CD4-positive, alpha-beta T cell treated with Interleukin-21 for 1 hour (primary cell): ENCODE measurements around the gene GABARAP.

ENCODE experiments used
- DNase-seq: peaks from one replicate; pipeline ENCODE4 v3.0.0-alpha.2; 2020

The GABARAP gene

DNA sequence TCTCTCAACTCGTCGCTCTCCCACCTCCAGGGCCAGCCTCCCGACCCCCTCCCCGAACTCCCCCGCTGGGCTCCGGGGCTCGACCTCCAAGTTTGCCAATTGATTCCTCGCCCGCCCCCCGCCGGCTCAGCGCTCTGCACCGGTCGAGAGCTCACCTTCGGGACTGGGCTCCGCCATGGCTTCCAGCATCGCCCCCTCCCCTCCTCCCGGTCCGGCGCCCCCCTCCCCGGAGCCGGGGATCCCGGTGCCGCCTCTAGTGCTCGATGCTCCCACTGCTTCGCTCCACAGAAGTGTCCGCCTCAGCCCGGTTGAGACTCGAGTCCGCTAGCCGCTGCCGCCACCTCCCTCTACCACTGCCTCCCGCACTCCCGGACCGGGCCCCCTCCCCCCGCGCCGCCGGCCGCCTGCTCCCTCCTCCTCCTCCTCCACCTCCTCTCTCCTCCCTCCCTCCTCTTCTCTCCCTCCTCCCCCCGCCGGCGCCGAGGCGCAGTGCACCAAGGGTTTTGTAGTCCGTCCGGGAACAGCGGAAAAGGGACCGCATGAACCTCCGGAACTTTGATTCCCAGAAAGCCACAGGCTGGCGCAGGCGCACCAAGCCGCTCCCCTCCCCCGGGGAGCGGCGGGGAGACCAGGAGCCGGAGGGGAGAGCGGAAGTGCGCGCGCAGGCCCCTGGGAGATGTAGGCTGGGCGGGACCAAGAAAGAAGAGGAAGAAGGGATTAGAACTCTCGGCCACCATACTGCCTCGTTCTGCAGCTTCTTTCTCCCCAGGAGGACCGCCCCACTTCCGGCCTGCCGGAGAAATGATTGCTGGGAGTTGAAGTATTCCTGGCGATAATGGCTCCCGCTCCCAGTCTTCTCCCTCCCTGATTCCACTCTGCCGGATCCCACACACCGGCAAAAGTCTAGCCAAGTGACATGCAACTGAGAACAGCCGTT, 2.9 kb downstream of the GABARAP start, which contains the start of gene PHF23:
TSS of gene PHF23 (minus strand) at position 367 of the 937 bp plus-strand sequence. CDS start at position 189, 178 bp downstream.
- peak; percentile 99 for DNase-seq

DNA sequence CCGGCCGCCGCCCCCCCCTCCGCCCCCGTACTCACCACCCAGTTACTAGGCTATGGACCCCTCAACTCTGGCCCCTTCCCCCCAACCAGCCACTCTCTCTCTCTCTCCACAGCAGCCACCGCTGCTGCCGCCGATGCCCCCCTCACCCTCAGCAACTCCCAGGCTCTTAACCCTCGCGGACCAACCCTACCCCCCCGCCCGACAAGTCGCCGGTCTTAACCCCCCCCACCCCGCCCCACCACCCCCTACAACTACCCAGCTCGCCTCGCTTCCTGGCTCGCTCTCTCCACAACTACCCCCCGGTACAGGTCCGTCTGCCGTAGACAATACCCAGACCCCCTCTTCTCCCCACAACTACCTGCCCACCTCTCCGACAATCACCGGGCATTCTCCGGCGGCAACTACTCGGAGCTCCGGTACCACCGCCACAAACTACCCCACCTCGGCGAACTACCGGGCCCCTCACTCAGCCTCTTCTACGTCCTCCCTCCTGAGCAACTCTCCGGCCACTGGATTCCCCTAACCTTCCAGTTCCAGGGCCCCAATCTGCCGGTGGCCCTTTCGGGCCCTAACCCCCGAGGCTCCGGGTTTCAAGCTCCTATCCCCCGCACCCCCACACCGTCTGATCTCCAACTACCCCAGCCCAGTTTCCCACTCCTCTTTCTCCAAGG, 3.7 kb downstream of the GABARAP start:
- DNase-seq: peak; percentile 59

DNA sequence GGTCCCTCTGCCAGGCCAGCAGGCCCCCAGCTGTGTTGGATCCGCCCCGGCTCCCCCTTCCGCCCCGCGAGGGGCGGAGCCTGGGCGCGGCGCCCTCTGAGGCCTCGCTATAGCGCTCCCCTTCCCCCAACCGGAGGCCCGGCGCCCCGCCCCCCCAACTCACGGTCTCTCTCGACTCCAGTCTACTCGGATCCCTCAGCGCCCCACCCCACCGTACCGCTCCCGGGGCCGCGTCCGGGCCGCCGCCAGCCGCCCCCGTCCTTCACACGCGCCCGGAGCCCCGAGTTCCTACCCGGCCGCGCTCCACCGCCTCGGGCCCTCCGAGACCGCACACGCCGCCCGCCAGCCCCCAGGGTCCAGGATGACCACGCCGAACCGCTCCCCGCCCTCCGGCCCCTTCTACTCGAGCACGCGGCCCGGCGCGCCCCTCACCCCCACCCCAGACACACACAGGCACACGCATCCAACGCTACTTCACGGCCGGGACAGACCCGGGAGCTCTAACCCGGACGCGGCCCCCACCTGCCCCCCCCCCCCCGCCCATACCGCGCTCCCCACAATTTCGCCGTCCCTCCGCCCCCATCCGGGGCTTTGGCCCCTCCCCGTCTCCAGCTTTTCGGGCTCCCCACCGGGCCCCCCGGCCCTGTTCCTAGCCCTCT, 4.4 kb downstream of the GABARAP start:
- DNase-seq: peak; percentile 89

DNA sequence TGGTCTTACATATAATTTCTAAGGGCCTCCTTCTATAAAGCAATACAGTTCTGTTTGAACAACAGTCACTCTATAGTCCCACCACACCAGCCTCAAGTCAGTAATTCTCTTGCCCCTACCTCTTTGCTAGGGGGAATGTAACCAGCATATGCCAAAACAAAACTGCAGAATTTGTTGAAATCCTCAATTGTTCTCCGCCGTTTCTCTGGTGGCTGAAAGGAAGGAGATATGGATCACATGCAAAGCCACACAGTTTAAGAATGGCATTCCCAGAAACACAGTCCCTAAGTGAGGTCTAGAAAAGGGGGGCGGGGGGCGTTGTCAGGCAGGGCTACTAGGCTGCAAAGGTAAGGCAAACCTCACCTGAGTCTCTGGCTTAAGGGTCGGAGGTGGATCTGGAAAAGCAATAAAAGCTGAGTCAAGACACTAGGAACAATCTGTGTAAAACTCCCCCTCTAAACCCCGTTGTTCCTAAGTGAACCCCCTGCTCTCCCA, 4.9 kb downstream of the GABARAP start:
- no peak for DNase-seq

DNA sequence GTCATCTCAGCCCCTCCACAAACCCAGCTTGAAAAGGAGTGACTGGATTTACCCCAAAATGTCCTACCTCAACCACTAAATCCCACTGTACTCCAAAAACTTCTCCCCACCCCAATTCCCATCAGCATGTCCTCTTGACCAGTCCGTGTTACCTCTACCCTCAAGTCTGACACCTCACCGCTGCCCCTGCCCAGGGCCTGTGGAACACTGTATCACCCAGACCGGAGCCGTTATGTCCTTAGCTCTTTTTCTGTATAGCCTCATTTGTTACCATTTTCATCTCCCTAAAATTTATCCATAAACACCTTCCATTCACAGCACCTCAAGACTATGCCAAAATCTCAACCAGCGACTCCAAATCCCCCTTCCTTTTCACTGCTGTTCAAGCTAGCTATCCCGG, 5.4 kb downstream of the GABARAP start:
- no peak for DNase-seq

DNA sequence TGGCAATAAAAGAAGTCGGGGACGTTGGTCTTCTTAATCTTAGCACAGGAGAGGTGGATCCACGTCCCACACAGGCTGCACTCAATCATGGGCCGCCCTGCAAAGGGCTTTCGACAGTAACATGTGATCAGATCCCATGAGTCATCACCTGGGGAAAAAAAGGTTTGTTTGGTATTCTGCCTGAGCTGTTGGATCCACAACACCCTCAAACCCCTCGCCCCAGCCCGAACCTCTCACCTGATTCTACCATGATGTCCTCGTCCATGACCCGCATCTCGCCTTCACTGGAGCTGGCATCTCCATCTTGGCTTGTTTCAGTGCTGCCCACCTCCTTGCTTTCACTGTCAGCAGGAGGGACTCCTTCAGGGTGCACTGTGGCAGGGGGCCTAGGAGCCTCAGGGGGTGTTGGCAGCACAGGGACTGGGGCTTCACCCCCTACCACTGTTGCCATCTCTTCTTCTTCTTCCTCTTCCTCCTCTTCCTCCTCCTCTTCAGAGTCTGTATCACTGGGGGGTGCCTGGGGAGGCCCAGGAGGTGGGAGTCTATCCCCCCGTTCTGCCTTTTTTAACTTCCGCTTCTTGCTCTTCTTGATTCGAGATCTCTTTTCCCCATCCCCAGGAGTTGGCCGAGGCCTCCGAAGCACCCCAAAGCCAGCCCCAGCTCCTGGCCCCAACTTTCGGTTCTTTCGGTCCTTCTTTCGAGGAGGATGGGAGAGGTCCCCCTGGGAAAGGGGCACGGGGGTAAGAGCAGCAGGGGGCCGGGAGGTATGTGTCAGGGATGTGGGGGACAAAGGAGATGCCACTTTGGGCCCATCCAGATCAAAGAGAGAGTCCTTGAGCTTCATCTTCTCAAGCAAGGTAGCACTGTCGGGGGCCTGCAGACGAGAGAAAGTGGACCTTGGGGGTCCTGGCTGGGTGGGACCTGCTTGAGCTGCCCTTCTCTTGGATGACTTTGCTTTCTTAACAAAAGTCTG, 6.3 kb downstream of the GABARAP start:
- DNase-seq: no peak

DNA sequence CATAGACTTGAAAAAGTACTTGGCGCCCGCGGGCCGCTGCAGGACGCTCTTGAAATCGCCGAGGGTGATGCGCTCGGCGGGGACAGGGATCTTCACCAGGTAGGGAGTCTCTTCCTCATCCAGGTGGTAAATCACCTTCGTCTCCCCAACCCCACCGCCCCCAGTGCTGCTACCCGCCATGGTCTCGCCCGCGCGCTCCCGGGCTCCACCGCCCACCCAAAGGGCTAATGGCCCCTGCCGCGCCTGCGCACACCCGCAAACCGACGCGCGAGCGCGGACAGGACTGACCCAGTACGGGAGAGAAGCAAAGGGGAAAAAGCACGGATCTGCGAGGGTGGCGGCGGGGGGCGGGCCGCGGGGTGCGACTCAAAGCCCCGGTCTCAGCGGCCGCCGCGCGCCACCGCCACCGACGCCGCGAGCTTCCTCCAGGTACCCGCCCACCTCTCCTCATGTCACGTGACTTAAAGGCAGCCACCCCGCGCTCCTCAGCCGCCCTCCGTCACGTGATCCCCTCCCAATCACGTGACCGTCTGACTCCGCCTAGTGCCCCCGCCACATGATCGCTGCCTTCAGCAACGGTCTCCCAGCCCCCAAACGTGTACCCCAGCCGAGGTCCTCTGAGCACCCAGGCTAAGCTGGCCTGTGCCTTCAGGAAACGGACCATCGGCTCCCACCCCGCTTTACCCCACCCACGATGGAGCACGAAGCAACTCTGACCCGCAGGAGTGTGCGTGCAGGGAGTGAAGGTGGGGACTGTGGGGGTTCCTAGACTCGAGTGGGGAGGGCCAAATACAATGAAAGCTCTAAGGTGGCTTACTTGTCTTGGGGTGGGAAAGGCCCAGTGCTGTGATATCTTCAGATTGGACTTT, 7.9 kb downstream of the GABARAP start, which contains the start of gene DVL2:
TSS of gene DVL2 (minus strand) at position 435 of the 869 bp plus-strand sequence. CDS start at position 180, 255 bp downstream.
- peak; percentile 96 for DNase-seq

DNA sequence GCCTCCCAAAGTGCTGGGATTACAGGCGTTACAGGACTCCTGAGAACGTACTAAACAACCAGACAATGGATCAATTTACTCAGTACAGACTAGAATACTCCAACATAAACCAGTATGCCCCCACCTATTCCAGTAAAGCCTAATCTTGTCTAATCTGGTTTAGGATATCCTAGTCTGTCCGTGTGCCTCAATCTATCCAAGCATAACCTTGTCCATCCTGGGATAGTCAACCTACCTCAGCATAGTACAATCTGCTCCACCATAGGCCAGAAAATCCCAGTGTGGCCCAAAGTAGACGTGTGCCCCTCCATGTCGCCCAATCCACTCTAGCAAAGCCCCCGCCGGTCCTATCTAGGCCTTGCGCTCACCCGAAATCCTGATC, 8.6 kb downstream of the GABARAP start:
- DNase-seq: no peak

DNA sequence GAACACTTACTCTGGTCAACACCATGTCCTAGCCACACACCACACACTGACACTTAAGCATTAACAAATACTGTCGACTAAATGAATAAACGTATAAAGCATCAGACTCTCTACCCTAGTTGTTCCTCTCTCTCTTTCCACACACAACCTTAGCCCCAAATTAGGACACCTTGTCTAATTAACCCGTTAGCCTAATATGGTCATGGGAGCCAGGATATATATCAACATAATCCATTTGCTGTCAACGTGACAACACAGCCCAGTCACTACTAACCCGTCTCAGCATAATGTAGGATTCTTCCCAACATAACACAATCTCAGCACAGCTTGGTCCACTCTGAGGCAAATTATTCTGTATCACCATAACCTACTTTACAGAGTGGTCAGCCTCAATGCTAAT, 10.1 kb downstream of the GABARAP start:
- DNase-seq: no peak

DNA sequence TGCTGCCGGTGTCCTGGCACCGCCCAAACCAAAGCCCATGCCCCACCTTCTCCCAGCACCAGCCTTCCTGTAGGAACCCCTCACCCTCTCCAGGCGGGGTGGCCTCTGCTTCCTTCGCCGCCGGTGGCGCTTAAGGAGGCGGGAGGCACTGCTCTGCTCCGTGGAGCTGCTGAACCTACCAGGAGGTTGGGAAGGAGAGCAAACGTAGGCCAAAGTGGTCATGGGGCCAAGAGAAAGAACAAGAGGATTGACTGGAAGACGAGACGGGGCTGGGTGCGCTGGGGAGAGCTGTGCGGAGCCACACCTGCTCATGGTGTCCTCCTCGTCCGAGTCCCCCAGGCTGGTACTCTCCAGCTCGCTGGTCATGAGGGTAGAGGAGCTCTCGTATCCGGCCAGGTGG, 12.7 kb downstream of the GABARAP start:
- no peak for DNase-seq

DNA sequence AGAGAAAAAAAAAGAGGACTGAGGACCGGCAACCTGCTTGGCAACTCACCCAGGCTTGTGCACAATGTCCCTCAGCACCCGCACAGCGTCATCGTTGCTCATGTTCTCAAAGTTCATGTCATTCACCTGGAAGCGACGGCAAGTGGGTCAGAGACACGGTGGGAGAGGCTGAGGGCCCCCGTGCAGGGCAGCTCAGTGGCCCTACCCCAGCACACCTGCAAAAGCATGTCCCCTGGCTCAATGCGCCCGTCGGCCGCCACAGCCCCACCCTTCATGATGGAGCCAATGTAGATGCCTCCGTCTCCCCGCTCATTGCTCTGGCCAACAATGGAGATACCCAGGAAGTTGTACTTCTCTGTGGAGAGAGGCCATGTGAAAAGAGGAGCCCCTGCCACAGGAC, 13.3 kb downstream of the GABARAP start:
- no peak for DNase-seq

DNA sequence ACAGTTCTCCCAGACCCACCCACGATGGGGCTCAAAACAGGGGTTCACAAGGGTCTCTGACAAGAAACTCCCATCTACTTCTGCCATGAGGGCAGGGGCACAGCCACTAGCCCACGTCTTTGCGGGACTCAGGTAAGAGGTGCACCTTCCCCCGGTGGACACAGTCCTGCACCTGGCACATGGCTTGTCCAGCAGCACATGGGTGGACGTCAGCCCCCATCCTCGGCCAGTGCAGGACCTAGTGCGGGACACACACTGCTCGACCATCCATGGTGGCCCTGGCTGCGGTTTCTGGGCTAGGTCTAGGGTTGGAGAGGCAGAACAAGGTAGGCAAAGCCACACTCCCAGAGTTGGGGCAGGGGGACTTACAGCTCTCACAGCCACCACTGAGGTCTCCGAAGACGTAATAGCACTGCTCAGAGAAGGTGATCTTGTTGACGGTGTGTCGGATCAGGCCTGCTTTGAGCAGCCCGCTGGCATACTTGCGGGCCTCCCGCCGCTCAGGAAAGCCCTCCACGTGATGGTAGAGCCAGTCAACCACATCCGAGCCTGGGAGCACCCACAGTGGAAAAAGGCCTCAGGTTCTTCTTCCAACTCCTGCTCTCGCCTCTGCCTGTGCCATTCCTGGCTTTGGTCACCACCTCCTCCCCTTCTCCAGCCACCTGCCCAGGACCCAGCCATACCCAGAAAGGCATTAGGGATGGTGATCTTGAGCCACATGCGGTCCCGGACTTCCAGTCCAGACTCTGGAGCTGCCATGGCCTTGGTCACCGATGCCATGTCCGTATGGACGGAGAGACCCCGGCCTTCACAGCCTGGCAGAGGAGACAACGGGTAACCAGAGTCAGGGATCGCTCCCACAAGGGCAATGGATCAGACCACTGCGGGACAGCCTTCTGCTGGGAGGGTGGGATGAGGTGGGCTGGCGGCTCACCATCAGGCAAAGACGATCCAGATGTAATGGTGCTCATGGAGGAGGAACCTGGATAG, 15.2 kb downstream of the GABARAP start:
- no peak for DNase-seq

DNA sequence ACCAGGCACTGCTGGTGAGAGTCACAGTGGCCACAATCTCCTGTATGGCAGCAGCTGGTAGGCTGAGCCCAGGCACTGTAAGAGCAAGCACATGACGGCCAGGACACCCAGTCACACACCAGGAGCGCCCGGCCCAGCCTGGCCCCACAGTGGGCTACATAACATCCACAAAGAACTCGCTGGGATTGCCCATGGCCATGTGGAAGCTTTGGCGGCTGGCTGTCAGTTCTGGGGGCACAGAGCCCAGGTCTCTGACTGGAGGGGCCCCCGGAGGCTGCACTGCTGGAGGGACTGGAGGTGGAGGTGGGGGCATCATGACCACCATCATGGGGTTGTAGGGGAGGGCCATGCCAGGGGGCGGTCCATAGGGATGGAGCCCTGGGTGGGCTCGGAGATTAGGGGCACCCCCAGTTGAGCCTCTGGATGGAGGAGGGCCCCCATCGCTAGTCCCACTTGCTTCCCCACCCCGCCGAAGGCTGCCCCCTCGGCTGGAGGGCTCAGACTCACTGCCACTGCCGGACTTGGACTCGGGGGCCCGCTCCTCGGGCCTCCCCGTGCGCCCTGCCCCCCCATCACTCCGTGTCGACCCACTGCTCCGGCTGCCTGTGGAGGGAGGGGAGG, 16.4 kb downstream of the GABARAP start:
- DNase-seq: no peak

DNA sequence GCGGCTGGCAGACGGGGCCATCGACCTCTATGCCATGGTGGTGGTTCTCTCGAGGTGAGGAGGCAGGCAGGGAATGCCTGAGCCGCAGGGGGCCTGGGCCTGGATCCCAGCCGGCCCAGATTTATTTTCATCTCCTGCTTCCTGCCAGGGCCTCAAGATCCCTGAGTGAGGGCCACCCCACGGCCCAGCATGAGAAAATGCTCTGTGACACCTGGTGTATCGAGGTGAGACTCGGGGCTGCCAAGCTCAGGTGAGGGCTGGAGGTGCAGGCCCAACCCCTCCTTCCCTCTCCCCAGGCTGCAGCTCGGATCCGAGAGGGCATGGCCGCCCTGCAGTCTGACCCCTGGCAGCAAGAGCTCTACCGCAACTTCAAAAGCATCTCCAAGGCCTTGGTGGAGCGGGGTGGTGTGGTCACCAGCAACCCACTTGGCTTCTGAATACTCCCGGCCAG, 17.6 kb downstream of the GABARAP start:
- no peak for DNase-seq

DNA sequence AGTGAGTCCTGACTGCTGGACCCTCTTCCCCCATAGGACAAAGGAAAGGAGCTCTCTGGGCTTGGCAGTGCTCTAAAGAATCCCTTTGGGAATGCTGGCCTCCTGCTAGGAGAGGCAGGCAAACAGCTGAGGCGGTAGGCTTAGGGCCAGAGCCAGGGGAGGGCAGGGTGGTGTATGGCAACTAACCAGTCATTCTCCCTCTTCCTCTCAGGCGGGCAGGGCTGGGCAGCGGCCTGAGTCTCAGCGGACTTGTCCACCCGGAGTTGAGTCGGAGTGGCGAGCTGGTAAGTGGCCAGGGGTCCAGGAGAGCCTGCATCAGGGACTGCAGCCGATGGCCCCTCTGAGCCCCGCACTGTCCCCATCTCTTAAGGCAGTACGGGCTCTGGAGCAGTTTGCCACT, 18.1 kb downstream of the GABARAP start:
- no peak for DNase-seq

DNA sequence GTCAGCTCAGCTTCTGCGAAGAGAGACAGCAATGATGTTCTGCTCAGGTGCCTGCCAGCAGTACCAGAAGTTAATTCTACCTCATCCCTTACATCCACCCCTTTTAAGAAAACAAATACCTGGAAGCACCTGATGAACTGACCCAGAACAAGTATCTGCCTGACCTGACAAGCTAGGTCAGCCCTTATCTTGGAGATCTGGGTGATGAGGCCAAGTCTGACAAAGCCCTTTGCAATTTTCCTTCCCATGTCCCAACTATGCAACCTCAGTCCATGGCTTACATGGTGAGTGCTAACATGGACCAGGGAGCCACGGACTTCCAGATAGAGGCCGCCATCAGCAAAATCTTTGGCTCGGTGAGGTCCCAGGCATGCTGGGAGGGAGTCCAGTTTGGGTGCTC, 18.9 kb downstream of the GABARAP start:
- no peak for DNase-seq

DNA sequence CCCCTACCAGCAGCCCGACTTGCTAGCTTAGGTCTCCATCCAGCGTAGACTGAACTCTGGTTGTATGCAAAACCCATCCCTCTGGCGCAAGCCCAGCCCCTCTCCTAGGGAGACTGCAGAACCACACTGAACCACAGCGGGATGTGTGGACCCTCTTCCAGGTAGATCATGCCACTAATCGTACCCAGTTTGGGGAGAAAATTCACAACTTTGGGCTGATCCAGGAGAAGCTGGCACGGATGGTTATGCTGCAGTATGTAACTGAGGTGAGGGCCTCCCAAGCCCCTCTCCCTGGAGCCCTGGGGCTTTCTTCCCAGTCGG, 19.3 kb downstream of the GABARAP start:
- no peak for DNase-seq

DNA sequence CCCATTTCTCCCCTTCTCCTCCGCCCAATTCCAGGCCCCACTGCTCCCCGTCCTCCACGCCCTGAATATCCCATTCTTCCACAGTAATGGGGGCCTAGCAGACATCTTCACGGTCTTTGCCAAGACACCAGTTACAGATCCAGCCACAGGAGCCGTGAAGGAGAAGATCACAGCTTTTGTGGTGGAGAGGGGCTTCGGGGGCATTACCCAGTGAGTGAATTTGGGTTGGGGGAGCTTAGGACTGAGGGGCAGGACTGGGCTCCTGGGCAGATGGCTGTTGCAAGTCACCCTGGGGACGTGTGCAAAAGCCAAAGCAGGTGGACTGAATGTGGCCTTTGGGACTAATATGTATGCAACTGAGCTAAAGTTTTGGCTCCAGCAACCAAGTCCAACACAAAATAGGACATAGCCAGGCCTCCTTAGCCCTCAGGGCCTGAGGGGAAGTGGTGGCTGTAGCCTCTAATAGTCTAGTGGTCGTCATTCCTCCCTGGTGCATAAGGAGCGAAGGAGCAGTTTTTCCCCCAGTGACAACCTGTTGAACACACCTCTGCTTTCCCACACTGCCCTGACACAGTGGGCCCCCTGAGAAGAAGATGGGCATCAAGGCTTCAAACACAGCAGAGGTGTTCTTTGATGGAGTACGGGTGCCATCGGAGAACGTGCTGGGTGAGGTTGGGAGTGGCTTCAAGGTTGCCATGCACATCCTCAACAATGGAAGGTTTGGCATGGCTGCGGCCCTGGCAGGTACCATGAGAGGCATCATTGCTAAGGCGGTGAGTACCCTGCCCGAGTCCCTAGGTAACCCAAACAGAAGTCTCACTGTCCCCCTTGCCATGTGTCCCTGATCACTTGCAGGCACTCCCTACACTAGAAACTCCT, 19.9 kb downstream of the GABARAP start:
- DNase-seq: no peak
